SHP77 (cell line): ENCODE measurements around the gene S100B.
"Not testable (repeated sequence)": the region's sequence is repeated elsewhere in the genome, so short reads cannot be mapped to it uniquely, and the experiment has no call there.

Experiments
- DNase-seq, 2 experiments: peaks; one replicate each; lab custom pipeline; 2025; lab: John Stamatoyannopoulos, UW

The S100B gene

DNA sequence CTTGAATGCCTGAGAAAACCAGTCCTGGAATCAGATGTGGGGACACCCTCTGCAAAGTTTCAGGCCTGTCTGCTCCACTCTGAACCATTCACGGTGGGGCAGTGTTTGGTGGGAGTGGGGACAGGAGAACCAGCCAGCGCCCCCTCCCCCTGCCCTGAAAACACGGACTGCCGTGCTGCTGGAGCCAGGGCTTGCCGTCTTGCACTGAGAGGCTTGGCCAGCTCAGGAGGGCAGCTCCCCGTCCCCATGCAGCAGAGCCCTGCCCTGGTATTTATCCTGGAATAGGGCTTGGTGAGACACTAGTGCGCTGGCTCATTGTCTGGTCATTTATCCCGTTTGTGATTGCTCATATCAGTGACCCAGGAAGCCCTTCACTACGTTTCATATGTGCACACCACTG, 3.9 kb downstream of the S100B start:
- DNase-seq = no peak

- DNase-seq = no peak
Measured at GRCh38 chr21:46600305-46600704, 4.6 kb downstream of the S100B start.

DNA sequence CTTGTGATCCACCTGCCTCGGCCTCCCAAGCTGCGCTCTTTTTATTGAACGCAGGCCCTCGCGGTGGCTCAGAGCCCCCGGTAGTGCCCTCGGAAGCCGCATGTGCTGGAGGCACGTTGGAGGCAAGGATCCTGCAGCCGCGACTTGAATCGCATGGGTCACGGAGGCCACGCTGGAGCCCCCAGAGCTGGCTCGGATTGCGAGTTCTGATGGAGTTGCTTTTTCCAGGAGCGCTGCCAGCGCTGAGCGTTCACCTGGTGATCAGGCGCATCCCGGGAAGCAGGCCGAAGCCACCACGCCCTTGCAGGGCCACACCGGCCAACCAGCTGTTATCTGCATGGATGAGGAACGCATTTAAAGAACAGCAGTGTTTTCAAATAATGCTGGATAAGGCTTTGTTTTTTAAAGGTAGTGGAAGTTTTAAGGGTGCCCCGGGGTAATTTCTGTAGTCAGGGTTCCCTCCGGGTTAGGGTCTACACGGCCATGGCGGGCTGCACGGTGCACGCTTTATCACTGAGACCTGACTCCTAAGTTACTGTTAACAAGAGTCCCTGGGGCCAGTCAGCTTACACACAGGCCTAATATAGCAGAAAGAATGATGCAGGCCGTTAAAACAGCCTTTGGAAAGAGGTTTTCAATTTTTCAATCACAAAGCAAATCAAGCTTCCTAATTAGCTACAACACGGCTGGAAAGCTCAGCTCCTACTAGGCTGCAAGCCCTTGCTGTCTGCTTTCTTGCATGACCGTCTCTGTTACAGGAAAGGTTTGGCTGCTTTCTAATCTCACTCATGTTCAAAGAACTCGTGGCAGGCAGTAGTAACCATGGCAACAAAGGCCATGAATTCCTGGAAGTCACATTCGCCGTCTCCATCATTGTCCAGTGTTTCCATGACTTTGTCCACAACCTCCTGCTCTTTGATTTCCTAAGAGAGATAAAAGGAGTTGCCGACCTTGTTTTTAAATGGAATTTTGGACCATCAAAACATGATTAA, 6.0 kb downstream of the S100B start:
- no peak for DNase-seq

DNA sequence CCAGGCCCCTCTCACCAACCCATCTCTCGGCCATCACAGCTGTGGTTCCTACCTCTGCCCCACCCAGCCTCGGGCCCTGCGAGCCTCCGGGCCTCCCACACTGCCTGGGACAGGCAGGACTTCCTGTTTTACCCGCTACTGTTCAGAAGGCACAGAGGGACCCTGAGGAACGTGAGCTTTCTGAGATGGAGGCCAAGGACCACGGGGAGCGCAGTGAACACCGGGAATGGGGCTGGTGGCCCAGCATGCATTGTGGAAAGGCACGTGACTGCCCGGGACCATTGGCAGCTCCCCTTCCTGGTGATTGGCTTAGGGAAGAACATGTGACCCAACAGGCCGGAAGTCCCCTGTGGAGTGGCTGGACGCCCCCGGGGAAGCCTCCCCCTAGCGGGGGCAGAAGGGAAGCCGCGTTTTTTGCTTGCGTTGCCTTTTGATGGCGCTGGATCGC, 7.0 kb downstream of the S100B start:
- no peak for DNase-seq

DNA sequence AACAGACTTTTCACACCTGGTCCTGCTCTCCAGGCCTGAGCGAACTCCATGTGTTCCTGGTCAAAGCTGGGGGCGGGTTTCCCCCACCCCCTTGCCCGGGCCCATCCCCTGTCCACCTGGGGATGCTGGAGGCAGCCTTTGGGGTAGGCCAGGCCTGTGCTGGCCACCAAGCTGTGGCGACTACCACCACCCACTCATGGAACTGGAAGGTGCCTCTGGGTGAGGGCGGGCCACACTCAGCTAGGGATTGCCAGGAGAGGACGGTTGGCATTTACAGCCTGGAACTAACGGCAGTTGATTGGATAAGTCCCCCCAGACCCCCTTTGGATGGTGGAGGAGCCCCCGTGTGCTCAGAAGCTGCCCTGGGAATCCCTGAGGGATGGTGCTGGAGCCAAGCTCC, 7.9 kb downstream of the S100B start:
- no peak for DNase-seq

- DNase-seq = no peak
Measured at GRCh38 chr21:46596201-46596600, 8.7 kb downstream of the S100B start.

GRCh38 chr21:46594276-46594675, 10.6 kb downstream of the S100B start:
- no peak for DNase-seq

GRCh38 chr21:46585191-46585953, 19.5 kb downstream of the S100B start:
- no peak for DNase-seq

DNA sequence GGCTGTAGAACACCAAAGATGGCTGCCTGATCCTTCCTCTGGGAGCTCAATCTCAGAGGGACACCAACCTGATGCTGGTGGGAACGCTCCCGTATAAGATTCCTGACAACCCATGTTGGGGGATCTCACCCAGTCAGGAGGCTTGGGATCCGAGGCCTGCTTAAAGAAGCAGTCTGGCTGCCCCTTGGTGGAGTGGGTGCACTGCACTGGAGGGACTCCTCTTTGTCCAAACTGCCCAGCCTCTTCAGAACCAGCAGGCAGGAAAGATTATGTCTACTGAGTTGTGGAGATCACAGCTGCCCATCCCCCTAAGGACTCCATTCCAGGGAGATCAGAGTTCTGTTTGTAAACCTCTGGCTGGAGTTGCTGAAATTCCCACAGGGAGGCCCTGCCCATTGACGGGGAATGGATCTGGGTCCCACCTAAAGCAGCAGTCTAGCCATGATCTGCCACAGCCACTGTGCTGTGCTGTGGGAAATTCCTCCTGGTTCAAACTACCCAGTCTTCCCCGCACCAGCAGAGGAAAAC, 23.0 kb downstream of the S100B start:
- no peak for DNase-seq

DNA sequence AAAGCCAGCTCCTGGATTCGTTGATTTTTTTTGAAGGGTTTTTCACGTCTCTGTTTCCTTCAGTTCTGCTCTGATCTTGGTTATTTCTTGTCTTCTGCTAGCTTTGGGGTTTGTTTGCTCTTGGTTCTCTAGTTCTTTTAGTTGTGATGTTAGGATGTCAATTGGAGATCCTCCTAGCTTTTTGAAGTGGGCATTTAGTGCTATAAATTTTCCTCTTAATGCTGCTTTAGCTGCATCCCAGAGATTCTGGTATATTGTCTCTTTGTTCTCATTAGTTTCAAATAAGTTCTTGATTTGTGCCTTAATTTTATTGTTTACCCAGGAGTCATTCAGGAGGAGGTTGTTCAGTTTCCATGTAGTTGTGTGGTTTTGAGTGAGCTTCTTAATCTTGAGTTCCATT, 25.5 kb downstream of the S100B start:
- not testable (repeated sequence) for DNase-seq

GRCh38 chr21:46577786-46578185, 27.1 kb downstream of the S100B start:
- DNase-seq = not testable (repeated sequence)

DNA sequence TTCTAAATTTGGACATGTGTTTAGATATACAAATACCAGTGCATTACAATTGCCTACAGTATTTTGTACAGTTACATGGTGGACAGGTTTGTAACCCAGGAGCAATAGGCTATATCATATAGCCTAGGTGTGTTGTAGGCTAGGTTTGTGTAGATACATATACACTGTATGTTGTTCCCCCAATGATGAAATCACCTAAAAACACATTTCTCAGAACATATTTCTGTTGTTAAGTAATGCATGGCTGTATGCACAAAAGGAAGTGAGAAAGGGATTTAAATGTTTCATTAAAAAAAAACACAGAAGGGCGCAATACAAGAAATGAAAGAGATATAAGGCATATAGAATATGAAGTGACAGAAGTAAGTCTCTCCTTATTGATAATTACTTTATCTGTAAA, 32.0 kb downstream of the S100B start:
- no peak for DNase-seq

DNA sequence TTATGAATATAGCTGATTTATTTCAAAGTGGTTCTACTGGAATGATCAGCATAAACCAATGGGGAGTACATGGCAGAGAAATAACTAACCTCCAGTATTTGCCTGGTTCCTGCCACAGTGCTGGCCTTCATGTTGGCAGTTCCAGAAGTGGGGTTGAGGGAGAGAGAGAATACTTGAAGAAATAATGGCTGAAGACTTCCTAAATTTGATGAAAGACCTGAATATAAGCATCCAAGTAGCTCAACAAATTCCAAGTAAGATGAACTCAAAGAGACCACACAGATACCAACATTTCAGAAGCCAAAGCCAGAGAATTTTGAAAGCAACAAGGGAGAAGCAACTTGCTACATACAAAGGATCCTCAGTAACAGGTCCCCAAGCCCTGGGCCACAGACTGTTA, 34.3 kb downstream of the S100B start:
- DNase-seq = no peak

GRCh38 chr21:46570119-46570518, 34.8 kb downstream of the S100B start:
- no peak for DNase-seq

DNA sequence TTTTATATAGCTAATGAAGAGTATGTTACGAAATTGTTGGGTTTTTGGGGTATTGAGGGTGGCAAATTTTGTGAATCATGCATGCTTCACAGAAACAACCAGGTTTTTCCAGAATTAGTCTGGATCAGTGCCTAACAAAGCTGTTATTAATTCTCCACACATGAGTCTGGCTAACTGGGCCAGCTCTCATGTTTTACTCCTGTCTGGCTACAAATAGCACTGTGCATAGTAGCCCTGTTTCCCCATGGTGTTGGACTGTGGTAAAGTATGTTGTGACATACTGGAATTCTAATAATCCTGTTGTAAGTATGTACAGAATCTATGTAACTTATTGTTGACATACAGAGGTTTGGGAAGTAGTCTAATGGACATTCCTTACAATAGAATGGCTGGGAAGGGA, 35.8 kb downstream of the S100B start:
- no peak for DNase-seq

GRCh38 chr21:46568562-46568961, 36.3 kb downstream of the S100B start:
- DNase-seq = no peak

DNA sequence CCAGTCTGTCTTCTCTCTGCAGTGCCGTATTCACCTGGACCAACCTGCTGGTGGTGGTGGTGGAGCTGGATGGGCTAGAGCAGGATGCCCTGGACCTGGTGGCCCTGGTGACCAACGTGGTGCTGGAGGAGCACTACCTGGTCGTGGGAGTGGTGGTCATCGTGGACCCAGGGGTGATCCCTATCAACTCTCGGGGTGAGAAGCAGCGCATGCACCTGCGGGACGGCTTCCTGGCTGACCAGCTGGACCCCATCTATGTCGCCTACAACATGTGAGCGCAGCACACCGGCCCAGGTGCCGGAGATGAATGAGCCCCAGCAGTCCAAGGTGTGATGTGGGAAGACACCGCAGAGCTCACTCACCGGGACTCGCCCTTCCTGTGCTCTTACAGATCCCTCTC, 37.5 kb downstream of the S100B start:
- DNase-seq = no peak

DNA sequence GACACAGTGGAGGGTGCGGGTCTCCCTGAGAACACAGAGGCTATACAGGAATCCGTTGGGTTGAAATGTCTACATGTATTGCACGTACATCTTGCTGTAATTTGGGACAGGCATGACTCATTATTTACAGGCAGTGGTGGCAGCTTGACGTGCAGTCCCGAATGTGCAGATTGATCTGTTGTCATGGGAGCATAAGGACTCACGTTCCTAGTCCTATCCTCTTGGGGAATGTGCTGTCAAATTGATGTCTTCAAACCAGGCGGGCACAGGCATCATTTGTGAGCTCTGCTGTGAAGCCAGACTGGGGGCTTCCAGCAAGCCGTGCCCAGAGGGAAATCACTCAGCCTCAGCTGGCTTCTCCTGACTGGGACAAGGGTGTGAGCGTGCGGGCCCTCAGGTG, 40.5 kb downstream of the S100B start:
- no peak for DNase-seq

- DNase-seq = no peak
Measured at GRCh38 chr21:46562964-46563607, 41.8 kb downstream of the S100B start.

DNA sequence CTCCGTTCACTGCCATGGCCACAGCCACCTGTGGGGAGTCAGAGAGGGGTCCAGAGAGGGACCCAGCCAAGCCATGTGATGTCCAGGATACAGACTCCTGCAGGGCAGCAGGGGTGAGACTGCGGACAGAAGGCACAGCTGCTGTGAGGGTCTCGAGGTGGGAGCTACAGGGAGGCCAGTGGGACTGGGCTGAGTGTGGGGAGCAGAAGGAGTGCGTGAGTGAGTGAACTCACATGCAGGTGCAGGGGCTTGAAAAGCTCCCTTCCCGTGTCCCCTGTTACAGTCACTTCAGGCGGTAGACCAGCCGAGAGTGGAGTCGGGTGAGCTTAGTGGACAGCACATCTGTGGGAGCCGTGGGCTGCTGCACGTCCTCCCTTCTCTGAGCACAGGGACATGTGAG, 42.4 kb downstream of the S100B start:
- DNase-seq = no peak

DNA sequence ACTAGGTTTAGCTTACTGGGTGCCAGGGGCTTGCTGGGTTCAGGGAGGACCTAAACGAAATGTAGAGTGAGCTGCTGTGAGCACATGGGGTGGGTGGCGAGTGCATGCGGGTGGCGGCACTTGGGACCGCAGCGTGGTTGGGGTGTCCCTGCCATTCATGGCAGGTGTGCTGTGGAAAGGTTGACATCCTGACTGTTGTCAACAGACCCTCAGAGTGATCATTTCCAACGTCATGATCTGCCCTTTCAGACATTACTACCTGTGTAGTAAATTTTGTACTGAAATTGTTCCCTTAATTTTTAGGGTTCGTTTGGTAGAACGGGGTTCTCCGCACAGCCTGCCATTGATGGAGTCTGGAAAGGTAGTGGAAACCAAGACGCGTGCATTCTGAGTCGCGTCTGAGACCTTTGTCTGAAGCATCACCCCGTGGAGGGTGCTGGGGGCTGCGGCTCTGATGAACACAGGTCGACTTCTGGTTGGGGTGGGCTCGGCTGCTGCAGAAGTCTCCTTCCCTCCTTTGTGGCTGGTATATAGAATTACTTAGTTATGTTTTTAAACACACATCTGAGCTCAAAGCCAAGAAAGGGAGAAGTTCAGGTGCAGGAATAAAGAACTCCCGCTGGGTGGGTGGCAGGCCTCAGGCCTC, 43.3 kb downstream of the S100B start:
- no peak for DNase-seq
